Measurements from ENCODE around the gene KRTAP4-5. TPM values are rescaled to one million over a fixed set of nuclear protein-coding genes. Genes with fewer than 3 reads are reported as not detected.
"Not testable (repeated sequence)": the region's sequence is repeated elsewhere in the genome, so short reads cannot be mapped to it uniquely, and the experiment has no call there.

The KRTAP4-5 gene
- total RNA-seq (not detected), polyA plus RNA-seq (not detected)
- long read RNA-seq, donor 1: 0 reads
- long read RNA-seq, donor 2: 0 reads

DNA sequence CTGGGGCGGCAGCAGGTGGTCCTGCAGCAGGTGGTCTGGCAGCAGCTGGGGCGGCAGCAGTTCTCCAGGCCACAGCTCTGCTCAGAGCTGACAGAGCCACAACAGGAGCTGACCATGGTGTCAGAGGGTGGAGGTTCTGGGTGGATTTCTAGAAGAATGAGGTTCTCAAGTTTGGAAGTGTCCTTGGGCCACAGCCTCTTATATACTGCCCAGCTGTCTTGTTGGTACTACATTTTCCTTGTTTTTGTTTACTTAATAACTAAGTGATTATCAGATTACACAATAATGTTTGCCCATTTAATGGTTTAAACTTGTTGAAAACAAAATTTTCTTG, at the start of gene KRTAP4-5:
KRTAP4-5 (minus strand) TSS at position 174 of the 334 bp plus-strand sequence; CDS start at position 116, 58 bp downstream.
- no peaks in the 10 kb centered on the region for H3K36me3 ChIP-seq (ENCODE audit: control insufficient read depth in 1 of 2, insufficient read depth in 2 of 2, low read length in 1 of 2)
- DNase-seq (no peak), ATAC-seq (ENCODE audit: low FRiP score) (no peak)
- 43 to 44% methylated on average over 2 of the region's 2 CpGs for WGBS, 2 donors
- H3K27ac ChIP-seq (ENCODE audit: low read depth in 1 of 2, low read length in 2 of 2): no peak within 1 kb of the TSS
- H3K4me3 ChIP-seq (ENCODE audit: low read length in 2 of 2): no peak within 1 kb of the TSS
- no peaks in the 10 kb centered on the region for H3K27me3 ChIP-seq (ENCODE audit: control insufficient read depth in 1 of 2, insufficient read depth in 2 of 2, low read length in 1 of 2)
- intact Hi-C loops (cut with DNase I): no loop called here
- no peaks in the 10 kb centered on the region for H3K4me1 ChIP-seq (ENCODE audit: control insufficient read depth in 1 of 2, insufficient read depth in 2 of 2, low read length in 2 of 2)
- no peaks in the 10 kb centered on the region for H3K9me3 ChIP-seq (ENCODE audit: control insufficient read depth, low read length)

DNA sequence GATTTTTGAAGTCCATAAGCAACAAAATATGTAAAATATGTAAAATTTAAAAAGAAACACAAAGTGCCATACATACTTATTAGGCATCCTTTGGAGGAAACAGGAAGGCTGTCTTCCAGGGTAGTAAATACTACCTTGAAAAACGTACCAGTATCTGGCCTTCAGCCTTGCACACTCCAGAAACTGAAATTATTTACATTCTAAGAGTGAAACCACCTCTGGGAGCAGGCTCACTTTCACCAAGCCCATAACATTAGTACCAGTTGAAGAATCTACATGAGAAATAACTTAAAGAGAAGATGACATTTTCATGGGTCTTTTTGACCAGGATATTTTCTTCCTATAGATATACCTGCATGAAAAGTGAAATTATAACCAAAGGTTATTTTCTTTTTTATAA, 46.4 kb upstream of the KRTAP4-5 start:
- Histone ChIP-seq H3K4me3 (ENCODE audit: low read length in 2 of 2) (no peak overlapping the region), H3K27ac (ENCODE audit: low read depth in 1 of 2, low read length in 2 of 2) (no peak overlapping the region), H3K27me3 (ENCODE audit: control insufficient read depth in 1 of 2, insufficient read depth in 2 of 2, low read length in 1 of 2) (no peaks in the 10 kb centered on the region), H3K9me3 (ENCODE audit: control insufficient read depth, low read length) (no peaks in the 10 kb centered on the region), H3K4me1 (ENCODE audit: control insufficient read depth in 1 of 2, insufficient read depth in 2 of 2, low read length in 2 of 2) (no peaks in the 10 kb centered on the region), H3K36me3 (ENCODE audit: control insufficient read depth in 1 of 2, insufficient read depth in 2 of 2, low read length in 1 of 2) (no peaks in the 10 kb centered on the region)
- no peak for DNase-seq
- no peak for ATAC-seq (ENCODE audit: low FRiP score)
- intact Hi-C loops (cut with DNase I): no loop called here
- 13 to 29% methylated on average over 1 of the region's 1 CpG for WGBS, 2 donors

- 82 to 88% methylated on average over 3 of the region's 3 CpGs for WGBS, 2 donors
- no peaks in the 10 kb centered on the region for H3K36me3 ChIP-seq (ENCODE audit: control insufficient read depth in 1 of 2, insufficient read depth in 2 of 2, low read length in 1 of 2)
- H3K27me3 ChIP-seq (ENCODE audit: control insufficient read depth in 1 of 2, insufficient read depth in 2 of 2, low read length in 1 of 2): peaks cover 0 to 2% of the 10 kb centered on the region in 2 donors
- intact Hi-C loops (cut with DNase I): no loop called here
- H3K4me1 ChIP-seq (ENCODE audit: control insufficient read depth in 1 of 2, insufficient read depth in 2 of 2, low read length in 2 of 2): no peaks in the 10 kb centered on the region
- H3K4me3 ChIP-seq (ENCODE audit: low read length in 2 of 2): no peak overlapping the region
- H3K27ac ChIP-seq (ENCODE audit: low read depth in 1 of 2, low read length in 2 of 2): no peak overlapping the region
- peaks cover 2% of the 10 kb centered on the region for H3K9me3 ChIP-seq (ENCODE audit: control insufficient read depth, low read length)
- no peak for DNase-seq
- ATAC-seq (ENCODE audit: low FRiP score): no peak
These were observed 40.7 kb upstream of the KRTAP4-5 start for GRCh38 chr17:41190328-41190727.

DNA sequence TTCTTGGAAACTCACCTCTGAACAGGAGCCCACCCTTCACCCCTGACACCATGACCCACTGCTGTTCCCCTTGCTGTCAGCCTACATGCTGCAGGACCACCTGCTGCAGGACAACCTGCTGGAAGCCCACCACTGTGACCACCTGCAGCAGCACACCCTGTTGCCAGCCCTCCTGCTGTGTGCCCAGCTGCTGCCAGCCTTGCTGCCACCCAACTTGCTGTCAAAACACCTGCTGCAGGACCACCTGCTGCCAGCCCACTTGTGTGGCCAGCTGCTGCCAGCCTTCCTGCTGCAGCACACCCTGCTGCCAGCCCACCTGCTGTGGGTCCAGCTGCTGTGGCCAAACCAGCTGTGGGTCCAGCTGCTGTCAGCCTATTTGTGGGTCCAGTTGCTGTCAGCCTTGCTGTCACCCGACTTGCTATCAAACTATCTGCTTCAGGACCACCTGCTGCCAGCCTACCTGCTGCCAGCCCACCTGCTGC, 40.3 kb upstream of the KRTAP4-5 start, which contains the start of gene KRTAP9-1:
KRTAP9-1 (plus strand) TSS at position 51 of the 482 bp plus-strand sequence; CDS start at position 51, 0 bp downstream.
- H3K27ac ChIP-seq (ENCODE audit: low read depth in 1 of 2, low read length in 2 of 2); H3K36me3 ChIP-seq (ENCODE audit: control insufficient read depth in 1 of 2, insufficient read depth in 2 of 2, low read length in 1 of 2); H3K27me3 ChIP-seq (ENCODE audit: control insufficient read depth in 1 of 2, insufficient read depth in 2 of 2, low read length in 1 of 2); H3K4me3 ChIP-seq (ENCODE audit: low read length in 2 of 2); intact Hi-C loops (cut with DNase I); DNase-seq; H3K4me1 ChIP-seq (ENCODE audit: control insufficient read depth in 1 of 2, insufficient read depth in 2 of 2, low read length in 2 of 2); ATAC-seq (ENCODE audit: low FRiP score); H3K9me3 ChIP-seq (ENCODE audit: control insufficient read depth, low read length): not testable (repeated sequence)
- 64 to 72% methylated on average over 1 of the region's 1 CpG for WGBS, 2 donors

- Histone ChIP-seq H3K27me3 (ENCODE audit: control insufficient read depth in 1 of 2, insufficient read depth in 2 of 2, low read length in 1 of 2) (peaks cover 0 to 2% of the 10 kb centered on the region in 2 donors), H3K27ac (ENCODE audit: low read depth in 1 of 2, low read length in 2 of 2) (no peak overlapping the region), H3K9me3 (ENCODE audit: control insufficient read depth, low read length) (peaks cover 2% of the 10 kb centered on the region), H3K36me3 (ENCODE audit: control insufficient read depth in 1 of 2, insufficient read depth in 2 of 2, low read length in 1 of 2) (no peaks in the 10 kb centered on the region), H3K4me1 (ENCODE audit: control insufficient read depth in 1 of 2, insufficient read depth in 2 of 2, low read length in 2 of 2) (peaks cover 0 to 2% of the 10 kb centered on the region in 2 donors), H3K4me3 (ENCODE audit: low read length in 2 of 2) (no peak overlapping the region)
- intact Hi-C loops (cut with DNase I): no loop called here
- WGBS, 2 donors: 83 to 84% methylated on average over 2 of the region's 2 CpGs
- no peak for ATAC-seq (ENCODE audit: low FRiP score)
- no peak for DNase-seq
These were observed 37.2 kb upstream of the KRTAP4-5 start for GRCh38 chr17:41186872-41187271.

DNA sequence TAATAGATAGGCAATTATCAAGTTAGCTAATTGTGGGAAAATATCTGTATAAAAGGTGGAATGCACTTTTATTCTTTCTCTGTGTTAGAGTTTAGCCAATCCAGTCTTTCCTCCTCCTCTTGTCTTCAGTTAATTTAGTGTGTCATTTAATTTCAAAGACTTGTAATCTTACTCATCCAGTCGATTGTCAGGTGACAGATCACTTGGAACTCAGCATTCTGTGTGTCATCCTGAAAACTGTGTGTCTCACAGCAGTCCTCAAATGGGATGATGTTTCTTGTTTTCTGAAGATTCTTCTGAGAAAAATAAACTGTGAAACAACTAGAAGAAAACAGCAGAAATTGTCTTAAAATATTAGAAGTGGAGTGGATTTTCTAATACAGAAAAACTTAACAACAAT, 35.4 kb upstream of the KRTAP4-5 start:
- ATAC-seq (ENCODE audit: low FRiP score) (no peak), DNase-seq (no peak)
- WGBS, 2 donors: 34 to 51% methylated on average over 1 of the region's 1 CpG
- H3K4me1 ChIP-seq (ENCODE audit: control insufficient read depth in 1 of 2, insufficient read depth in 2 of 2, low read length in 2 of 2): peaks cover 0 to 2% of the 10 kb centered on the region in 2 donors
- peaks cover 0 to 2% of the 10 kb centered on the region in 2 donors for H3K27me3 ChIP-seq (ENCODE audit: control insufficient read depth in 1 of 2, insufficient read depth in 2 of 2, low read length in 1 of 2)
- intact Hi-C loops (cut with DNase I): no loop called here
- H3K9me3 ChIP-seq (ENCODE audit: control insufficient read depth, low read length): peaks cover 2% of the 10 kb centered on the region
- H3K27ac ChIP-seq (ENCODE audit: low read depth in 1 of 2, low read length in 2 of 2): no peak overlapping the region
- H3K36me3 ChIP-seq (ENCODE audit: control insufficient read depth in 1 of 2, insufficient read depth in 2 of 2, low read length in 1 of 2): no peaks in the 10 kb centered on the region
- no peak overlapping the region for H3K4me3 ChIP-seq (ENCODE audit: low read length in 2 of 2)

DNA sequence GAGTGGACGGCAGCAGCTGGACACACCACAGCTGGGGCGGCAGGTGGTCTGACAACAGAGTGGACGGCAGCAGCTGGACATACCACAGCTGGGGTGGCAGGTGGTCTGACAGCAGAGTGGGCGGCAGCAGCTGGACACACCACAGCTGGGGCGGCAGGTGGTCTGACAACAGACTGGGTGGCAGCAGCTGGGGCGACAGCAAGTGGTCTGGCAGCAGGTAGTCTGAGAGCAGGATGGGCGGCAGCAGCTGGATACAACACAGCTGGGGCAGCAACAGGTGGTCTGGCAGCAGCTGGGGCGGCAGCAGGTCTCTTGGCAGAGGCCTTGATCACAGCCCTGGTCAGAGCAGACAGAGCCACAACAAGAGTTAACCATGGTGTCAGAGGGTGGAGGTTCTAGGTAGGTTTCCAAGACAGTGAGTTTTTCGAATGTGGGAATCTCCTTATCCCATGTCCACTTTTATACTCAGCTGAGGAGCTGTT, 34.9 kb upstream of the KRTAP4-5 start, which contains the start of gene KRTAP4-1:
KRTAP4-1 (minus strand) TSS at position 432 of the 482 bp plus-strand sequence; CDS start at position 375, 57 bp downstream.
- ATAC-seq (ENCODE audit: low FRiP score): no peak
- no peak within 1 kb of the TSS for H3K27ac ChIP-seq (ENCODE audit: low read depth in 1 of 2, low read length in 2 of 2)
- H3K4me1 ChIP-seq (ENCODE audit: control insufficient read depth in 1 of 2, insufficient read depth in 2 of 2, low read length in 2 of 2): peaks cover 0 to 2% of the 10 kb centered on the region in 2 donors
- intact Hi-C loops (cut with DNase I): no loop called here
- no peaks in the 10 kb centered on the region for H3K36me3 ChIP-seq (ENCODE audit: control insufficient read depth in 1 of 2, insufficient read depth in 2 of 2, low read length in 1 of 2)
- H3K4me3 ChIP-seq (ENCODE audit: low read length in 2 of 2): no peak within 1 kb of the TSS
- DNase-seq: no peak
- H3K27me3 ChIP-seq (ENCODE audit: control insufficient read depth in 1 of 2, insufficient read depth in 2 of 2, low read length in 1 of 2): peaks cover 0 to 2% of the 10 kb centered on the region in 2 donors
- 60% methylated on average over 9 of the region's 9 CpGs for WGBS, 2 donors
- H3K9me3 ChIP-seq (ENCODE audit: control insufficient read depth, low read length): peaks cover 2% of the 10 kb centered on the region

GRCh38 chr17:41178843-41179616, 29.4 kb upstream of the KRTAP4-5 start:
- DNase-seq: no peak
- intact Hi-C loops (cut with DNase I): no loop called here

DNA sequence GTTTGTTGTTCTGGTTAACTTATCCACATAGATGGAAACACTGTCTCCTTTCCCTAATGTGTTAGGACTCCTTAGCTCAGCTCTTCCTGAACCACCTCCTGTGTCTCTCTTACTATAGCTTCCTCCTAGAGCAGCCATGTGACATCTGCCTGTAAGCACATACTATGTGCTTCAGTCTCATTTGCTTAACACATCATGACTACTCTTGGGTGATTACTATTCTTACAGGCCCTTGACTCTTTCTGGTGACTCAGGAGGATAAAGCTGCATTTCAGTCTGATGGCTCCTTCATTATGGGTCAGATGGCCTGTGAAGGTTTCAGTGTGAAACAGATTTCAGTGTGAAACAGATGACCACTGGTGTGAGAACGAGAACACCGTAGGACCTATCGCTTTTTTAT, 28.7 kb upstream of the KRTAP4-5 start:
- WGBS, 2 donors: 87 to 90% methylated on average over 3 of the region's 3 CpGs
- ATAC-seq (ENCODE audit: low FRiP score): no peak
- H3K4me3 ChIP-seq (ENCODE audit: low read length in 2 of 2): no peak overlapping the region
- H3K27me3 ChIP-seq (ENCODE audit: control insufficient read depth in 1 of 2, insufficient read depth in 2 of 2, low read length in 1 of 2): no peaks in the 10 kb centered on the region
- no peak for DNase-seq
- no peaks in the 10 kb centered on the region for H3K36me3 ChIP-seq (ENCODE audit: control insufficient read depth in 1 of 2, insufficient read depth in 2 of 2, low read length in 1 of 2)
- H3K4me1 ChIP-seq (ENCODE audit: control insufficient read depth in 1 of 2, insufficient read depth in 2 of 2, low read length in 2 of 2): peaks cover 0 to 4% of the 10 kb centered on the region in 2 donors
- intact Hi-C loops (cut with DNase I): no loop called here
- H3K9me3 ChIP-seq (ENCODE audit: control insufficient read depth, low read length): peaks cover 1% of the 10 kb centered on the region
- H3K27ac ChIP-seq (ENCODE audit: low read depth in 1 of 2, low read length in 2 of 2): no peak overlapping the region

More at GRCh38 chr17:41178843-41179616, 29.4 kb upstream of the KRTAP4-5 start:
- 19 to 25% methylated on average over 1 of the region's 1 CpG for WGBS, 2 donors
- Histone ChIP-seq H3K36me3 (ENCODE audit: control insufficient read depth in 1 of 2, insufficient read depth in 2 of 2, low read length in 1 of 2) (no peaks in the 10 kb centered on the region), H3K4me3 (ENCODE audit: low read length in 2 of 2) (no peak overlapping the region), H3K27ac (ENCODE audit: low read depth in 1 of 2, low read length in 2 of 2) (no peak overlapping the region), H3K4me1 (ENCODE audit: control insufficient read depth in 1 of 2, insufficient read depth in 2 of 2, low read length in 2 of 2) (peaks cover 0 to 4% of the 10 kb centered on the region in 2 donors), H3K9me3 (ENCODE audit: control insufficient read depth, low read length) (peaks cover 1% of the 10 kb centered on the region), H3K27me3 (ENCODE audit: control insufficient read depth in 1 of 2, insufficient read depth in 2 of 2, low read length in 1 of 2) (no peaks in the 10 kb centered on the region)
- peak; percentile 56 for ATAC-seq (ENCODE audit: low FRiP score)

Data from aorta (tissue), 5 donors.